H1 (cell line): Measurements from ENCODE around the gene AMER2. TPM values are rescaled to one million over a fixed set of nuclear protein-coding genes. Genes with fewer than 3 reads are reported as not detected.
A peak's percentile ranks its signal among the peaks of the same experiment; 100 is the strongest.

ENCODE experiments used
- CTCF ChIA-PET: fragments of 300-600 bp; sonication (Branson Sonifier 250); formaldehyde crosslinking; loops from one replicate; lab custom pipeline; 2021; ENCODE audit not compliant: partially characterized antibody; lab: Charles Lee
- POLR2A ChIA-PET: fragments of 300-600 bp; sonication (Branson Sonifier 250); formaldehyde crosslinking; loops from one replicate; lab custom pipeline; 2021; ENCODE audit warnings: inconsistent platforms; ENCODE audit not compliant: partially characterized antibody; lab: Charles Lee
- DNase-seq, 2 experiments: peaks; one replicate each; pipeline versions ENCODE4 v3.0.0 to v3.0.0-alpha.2; 2010 to 2022; ENCODE audit warnings: low spot score in 2 of 2, low read depth in 1 of 2, mixed read lengths in 1 of 2
- FAIRE-seq: peaks from 2 replicates; lab custom pipeline; 2011; peaks lifted over from hg19 to GRCh38; lab: Jason Lieb, UNC
- H2AFZ ChIP-seq: 2 replicates; pipeline ENCODE4 v1.8.1; 2012; ENCODE audit warnings: low read length, inconsistent platforms
- H2AK5ac ChIP-seq: 2 replicates; pipeline ENCODE4 v1.6.1; 2013; ENCODE audit warnings: low read depth, low read length
- H2BK120ac ChIP-seq: replicated peaks from 2 replicates; pipeline ENCODE3; 2013; ENCODE audit warnings: low read depth, low read length, inconsistent platforms
- H2BK12ac ChIP-seq: 2 replicates; pipeline ENCODE4 v1.6.1; 2013; ENCODE audit warnings: low read depth, low read length
- H2BK15ac ChIP-seq: 2 replicates; pipeline ENCODE4 v1.6.1; 2013; ENCODE audit warnings: low read length
- H2BK20ac ChIP-seq: 2 replicates; pipeline ENCODE4 v1.6.1; 2013; ENCODE audit warnings: low read length
- H2BK5ac ChIP-seq: 2 replicates; pipeline ENCODE4 v1.6.1; 2013; ENCODE audit warnings: low read depth, low read length
- H3K14ac ChIP-seq: 2 replicates; pipeline ENCODE4 v1.6.1; 2013; ENCODE audit warnings: inconsistent platforms; ENCODE audit not compliant: insufficient read length
- H3K18ac ChIP-seq: 2 replicates; pipeline ENCODE4 v1.6.1; 2013; ENCODE audit warnings: low read length; ENCODE audit errors: extremely low read depth
- H3K23ac ChIP-seq: 2 replicates; pipeline ENCODE4 v1.6.1; 2013; ENCODE audit warnings: inconsistent platforms; ENCODE audit not compliant: insufficient read length
- H3K23me2 ChIP-seq: 2 replicates; pipeline ENCODE4 v1.6.1; 2013; ENCODE audit warnings: low read depth, low read length
- H3K27ac ChIP-seq: 2 replicates; pipeline ENCODE4 v1.6.1; 2011; ENCODE audit warnings: low read depth, low read length, inconsistent platforms
- H3K27me3 ChIP-seq, 4 experiments: replicated peaks in 1 of 4; 1 replicate in 1 of 4; 2 replicates in 3 of 4; pipeline versions ENCODE4 v1.6.1 to v1.8.1; 2011 to 2013; ENCODE audit warnings: low read length in 3 of 4, mild to moderate bottlenecking in 3 of 4, inconsistent platforms in 2 of 4, mixed read lengths in 2 of 4, moderate library complexity in 1 of 4; ENCODE audit not compliant: control insufficient read depth in 3 of 4, insufficient read depth in 3 of 4; ENCODE audit errors: extremely low read depth in 1 of 4
- H3K36me3 ChIP-seq, 4 experiments: 2 replicates each; pipeline versions ENCODE4 v1.6.1 to v1.8.1; 2011 to 2013; ENCODE audit warnings: mild to moderate bottlenecking in 4 of 4, low read length in 3 of 4, moderate library complexity in 2 of 4, control low read depth in 1 of 4, inconsistent platforms in 1 of 4; ENCODE audit not compliant: insufficient read depth in 4 of 4, control insufficient read depth in 2 of 4
- H3K4ac ChIP-seq: replicated peaks from 2 replicates; pipeline ENCODE3; 2013; ENCODE audit warnings: low read length, low read depth, mixed read lengths, inconsistent platforms; ENCODE audit not compliant: insufficient read length
- H3K4me1 ChIP-seq, 4 experiments: replicated peaks in 1 of 4; 1 replicate in 1 of 4; 2 replicates in 3 of 4; pipeline versions ENCODE4 v1.6.1 to v1.8.1; 2011 to 2013; ENCODE audit warnings: low read length in 3 of 4, inconsistent platforms in 2 of 4, mixed read lengths in 1 of 4; ENCODE audit not compliant: insufficient read depth in 4 of 4, control insufficient read depth in 3 of 4
- H3K4me2 ChIP-seq, 2 experiments: 2 replicates each; pipeline versions ENCODE4 v1.6.1 to v1.8.1; 2011 to 2013; ENCODE audit warnings: low read depth in 2 of 2, low read length in 2 of 2, control low read depth in 1 of 2, inconsistent platforms in 1 of 2, mild to moderate bottlenecking in 1 of 2; ENCODE audit not compliant: insufficient read depth in 1 of 2
- H3K4me3 ChIP-seq, 4 experiments: fragments of 200-600, 300-600 bp in 1 of 4; sonication (generic), shearing (Covaris generic), sonication (Bioruptor Twin) in 1 of 4; 2 replicates each; pipeline versions ENCODE4 v1.5.1 to v1.8.1; 2011 to 2016; ENCODE audit warnings: low read length in 4 of 4, low read depth in 3 of 4, control low read depth in 2 of 4, inconsistent platforms in 2 of 4, mild to moderate bottlenecking in 2 of 4, mixed read lengths in 1 of 4, moderate library complexity in 1 of 4; ENCODE audit not compliant: insufficient read depth in 2 of 4; ENCODE audit errors: extremely low read depth in 1 of 4
- H3K56ac ChIP-seq: replicated peaks from 2 replicates; pipeline ENCODE3; 2013; ENCODE audit warnings: low read depth, mild to moderate bottlenecking, mixed read lengths, low read length, inconsistent platforms; ENCODE audit not compliant: insufficient read length
- H3K79me1 ChIP-seq: 2 replicates; pipeline ENCODE4 v1.6.1; 2013; ENCODE audit warnings: low read depth, low read length, control low read depth
- H3K79me2 ChIP-seq, 2 experiments: 2 replicates each; pipeline versions ENCODE4 v1.6.1 to v1.8.1; 2012 to 2013; ENCODE audit warnings: low read length in 2 of 2, mild to moderate bottlenecking in 2 of 2, inconsistent platforms in 1 of 2; ENCODE audit not compliant: insufficient read depth in 2 of 2, control insufficient read depth in 1 of 2
- H3K9ac ChIP-seq, 4 experiments: replicated peaks in 1 of 4; 1 replicate in 1 of 4; 2 replicates in 3 of 4; pipeline versions ENCODE4 v1.6.1 to v1.8.1; 2011 to 2013; ENCODE audit warnings: low read depth in 3 of 4, low read length in 3 of 4, control low read depth in 2 of 4, mild to moderate bottlenecking in 2 of 4, moderate library complexity in 2 of 4, inconsistent platforms in 1 of 4; ENCODE audit errors: extremely low read depth in 1 of 4
- H3K9me3 ChIP-seq, 2 experiments: 2 replicates each; pipeline versions ENCODE4 v1.6.1 to v1.8.1; 2012 to 2013; ENCODE audit warnings: mild to moderate bottlenecking in 2 of 2, moderate library complexity in 2 of 2, control low read depth in 1 of 2, inconsistent platforms in 1 of 2, low read depth in 1 of 2, low read length in 1 of 2, mixed read lengths in 1 of 2; ENCODE audit not compliant: insufficient read depth in 2 of 2
- H4K20me1 ChIP-seq, 2 experiments: replicated peaks in 1 of 2; 2 replicates each; pipeline versions ENCODE3 to v1.8.1; 2011 to 2013; ENCODE audit warnings: inconsistent platforms in 2 of 2, low read length in 2 of 2, mild to moderate bottlenecking in 1 of 2; ENCODE audit not compliant: insufficient read depth in 2 of 2, control insufficient read depth in 1 of 2
- H4K5ac ChIP-seq: 2 replicates; pipeline ENCODE4 v1.6.1; 2013; ENCODE audit warnings: low read length, low read depth, mixed read lengths, inconsistent platforms; ENCODE audit not compliant: insufficient read length
- H4K8ac ChIP-seq: 2 replicates; pipeline ENCODE4 v1.8.0; 2013; ENCODE audit warnings: mild to moderate bottlenecking, moderate library complexity, low read length, inconsistent platforms; ENCODE audit not compliant: insufficient read depth; ENCODE audit errors: extremely low read depth
- H4K91ac ChIP-seq: replicated peaks from 2 replicates; pipeline ENCODE3; 2013; ENCODE audit warnings: low read length, mixed read lengths, inconsistent platforms; ENCODE audit not compliant: insufficient read length
- ASH2L ChIP-seq: fragments of 200-600, 300-600 bp; sonication (generic); IDR thresholded peaks from one replicate; pipeline ENCODE4 v1.7.1; 2017; ENCODE audit warnings: low read length
- BACH1 ChIP-seq: IDR thresholded peaks from 2 replicates; pipeline ENCODE4 v1.6.1; 2012; ENCODE audit warnings: low read length, improper control_type of control experiment
- CEBPB ChIP-seq: IDR thresholded peaks from 2 replicates; pipeline ENCODE4 v1.6.1; 2012; ENCODE audit warnings: low read depth, low read length
- GABPA ChIP-seq: IDR thresholded peaks from 2 replicates; pipeline ENCODE4 v1.6.1; 2011; ENCODE audit warnings: mild to moderate bottlenecking, low read length, moderate library complexity, borderline replicate concordance; ENCODE audit not compliant: insufficient read depth
- KDM4A ChIP-seq: IDR thresholded peaks from one replicate; pipeline ENCODE4 v1.7.1; 2012; ENCODE audit warnings: low read depth, mild to moderate bottlenecking, moderate library complexity, low read length, inconsistent platforms; ENCODE audit not compliant: severe bottlenecking
- RXRA ChIP-seq: IDR thresholded peaks from 2 replicates; pipeline ENCODE4 v1.6.1; 2011; ENCODE audit warnings: low read depth, mild to moderate bottlenecking, low read length, moderate library complexity; ENCODE audit not compliant: insufficient read depth
- SP2 ChIP-seq: IDR thresholded peaks from 2 replicates; pipeline ENCODE4 v1.6.1; 2012; ENCODE audit warnings: mild to moderate bottlenecking, low read length, inconsistent platforms
- TBP ChIP-seq: IDR thresholded peaks from 2 replicates; pipeline ENCODE4 v1.6.1; 2011; ENCODE audit warnings: low read depth, low read length, improper control_type of control experiment
- TEAD4 ChIP-seq: IDR thresholded peaks from 2 replicates; pipeline ENCODE4 v1.6.1; 2012; ENCODE audit warnings: low read depth, low read length, inconsistent platforms, mixed read lengths
- ZNF274 ChIP-seq: IDR thresholded peaks from 2 replicates; pipeline ENCODE4 v1.7.0; 2012; ENCODE audit warnings: low read length, borderline replicate concordance; ENCODE audit errors: extremely low read depth
- WGBS, 2 experiments: shearing (Covaris generic) in 1 of 2; methylation state at CpG; one replicate each; pipeline versions ENCODE4 v1.1.6 to v1.1.7; 2013 to 2015; ENCODE audit warnings: low lambda C conversion rate in 2 of 2, mixed read lengths in 2 of 2, inconsistent platforms in 1 of 2, low coverage in 1 of 2, missing lambda C conversion rate in 1 of 2; ENCODE audit not compliant: insufficient replicate concordance in 2 of 2, insufficient coverage in 1 of 2, insufficient read length in 1 of 2; ENCODE audit errors: extremely low coverage in 1 of 2, missing lambda C conversion rate in 1 of 2; 5-methylcytosine and 5-hydroxymethylcytosine counted together
- polyA plus RNA-seq, 7 experiments: library from polyadenylated mRNA; depleted of rRNA in 3 of 7; stranded (reverse) in 5 of 7; unstranded in 2 of 7; fragments of >200 nt in 5 of 7; fragments of 200-250 nt in 2 of 7; gene quantifications; 1 replicate in 5 of 7; 2 replicates in 1 of 7; 4 replicates in 1 of 7; pipeline versions ENCODE4 v1.2.1 to v1.2.3, GENCODE V29; 2011 to 2013; ENCODE audit warnings: missing spikeins in 2 of 7, mixed read lengths in 2 of 7
- total RNA-seq: library from RNA; stranded (reverse); fragmentation: NEBNext Ultra II Directional; extraction: Animal tissue kit (Norgen Biotek cat#: 25700); gene quantifications from 2 replicates; pipeline ENCODE4 v1.2.1, GENCODE V29; 2021
- TF ChIP-seq, protein P1 (sequence below): IDR thresholded peaks from 2 replicates; pipeline ENCODE4 v1.6.1; 2012; ENCODE audit warnings: low read length, inconsistent platforms

AMER2 gene
- total and polyA plus RNA-seq, 2 of the 8 experiments (the other 6 are each of a cell fraction or from before 2014, with no cell fraction given) = 0.14 to 0.50 TPM

DNA sequence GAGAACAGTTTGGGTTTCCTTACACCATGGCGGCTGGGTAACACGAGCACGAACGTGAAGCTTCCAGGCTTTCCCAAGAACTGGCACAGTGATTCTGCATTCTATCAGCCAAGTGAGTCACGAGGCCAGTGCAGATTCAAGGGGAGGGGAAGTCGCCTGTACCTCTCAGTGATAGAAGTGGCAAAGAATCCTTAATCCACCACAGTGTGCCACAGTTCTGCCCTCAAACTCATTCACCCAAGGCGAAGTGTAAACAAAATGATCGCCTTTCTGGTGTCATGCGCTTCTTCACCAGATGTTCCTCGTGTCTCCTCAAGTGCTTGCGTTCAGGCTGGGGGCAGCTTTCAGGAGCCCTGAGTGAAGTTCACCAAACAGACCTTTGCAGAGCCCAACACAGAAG, 24.9 kb upstream of the AMER2 start:
- POLR2A ChIA-PET = no interaction called here
- no peak overlapping the region for H2AK5ac ChIP-seq
- no peak overlapping the region for H2BK120ac ChIP-seq
- H4K20me1 ChIP-seq = no peaks in the 10 kb centered on the region
- no peak overlapping the region for H2BK20ac ChIP-seq
- no peak overlapping the region for H3K56ac ChIP-seq
- 0 out of 2 replicates have a peak overlapping the region, but pooled peaks have one; percentile 7 for H2AFZ ChIP-seq
- H3K9ac ChIP-seq = no peak overlapping the region
- no peak overlapping the region for H4K91ac ChIP-seq
- no peaks in the 10 kb centered on the region for H3K36me3 ChIP-seq
- 86% methylated on average over 11 of the region's 11 CpGs; no CpG with 5 or more reads in 1 of the 2 experiments for WGBS, 2 experiments
- H3K4me3 ChIP-seq = no peak overlapping the region
- TF ChIP-seq RXRA (no peak), ZNF274 (no peak), GABPA (no peak), TEAD4 (no peak), TBP (no peak), BACH1 (no peak), KDM4A (no peak), SP2 (no peak), ASH2L (no peak), CEBPB (no peak)
- TF ChIP-seq, protein P1, sequence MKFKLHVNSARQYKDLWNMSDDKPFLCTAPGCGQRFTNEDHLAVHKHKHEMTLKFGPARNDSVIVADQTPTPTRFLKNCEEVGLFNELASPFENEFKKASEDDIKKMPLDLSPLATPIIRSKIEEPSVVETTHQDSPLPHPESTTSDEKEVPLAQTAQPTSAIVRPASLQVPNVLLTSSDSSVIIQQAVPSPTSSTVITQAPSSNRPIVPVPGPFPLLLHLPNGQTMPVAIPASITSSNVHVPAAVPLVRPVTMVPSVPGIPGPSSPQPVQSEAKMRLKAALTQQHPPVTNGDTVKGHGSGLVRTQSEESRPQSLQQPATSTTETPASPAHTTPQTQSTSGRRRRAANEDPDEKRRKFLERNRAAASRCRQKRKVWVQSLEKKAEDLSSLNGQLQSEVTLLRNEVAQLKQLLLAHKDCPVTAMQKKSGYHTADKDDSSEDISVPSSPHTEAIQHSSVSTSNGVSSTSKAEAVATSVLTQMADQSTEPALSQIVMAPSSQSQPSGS = no peak
- no peak overlapping the region for H2BK5ac ChIP-seq
- H3K18ac ChIP-seq = no peak overlapping the region
- FAIRE-seq = no peak
- no peak overlapping the region for H3K4ac ChIP-seq
- H2BK15ac ChIP-seq = no peak overlapping the region
- no peaks in the 10 kb centered on the region for H3K27me3 ChIP-seq
- DNase-seq = no peak
- H2BK12ac ChIP-seq = no peak overlapping the region
- no peaks in the 10 kb centered on the region; a peak in 1 of 4 replicates for H3K9me3 ChIP-seq
- H3K4me1 ChIP-seq = no peaks in the 10 kb centered on the region
- no peak overlapping the region for H3K14ac ChIP-seq
- no peak overlapping the region for H3K23ac ChIP-seq
- H3K79me1 ChIP-seq = no peaks in the 10 kb centered on the region
- H3K79me2 ChIP-seq = no peaks in the 10 kb centered on the region
- no peak overlapping the region for H3K27ac ChIP-seq
- H4K5ac ChIP-seq = no peak overlapping the region
- no peak overlapping the region for H4K8ac ChIP-seq
- no peaks in the 10 kb centered on the region for H3K23me2 ChIP-seq
- CTCF ChIA-PET = interaction anchor here (1.2 kb wide), 1 partner anchor 27 kb away, joined by 3 read pairs; no protein-coding TSS in a partner anchor
- no peak overlapping the region for H3K4me2 ChIP-seq
